ENCODE results near the gene MYO18B.

The MYO18B gene

GRCh38 chr22:25712661-25713400, 29.2 kb upstream of the MYO18B start:
- DNase-seq, result no peak

- DNase-seq, result no peak
Measured at GRCh38 chr22:25714070-25714469, 27.9 kb upstream of the MYO18B start.

DNA sequence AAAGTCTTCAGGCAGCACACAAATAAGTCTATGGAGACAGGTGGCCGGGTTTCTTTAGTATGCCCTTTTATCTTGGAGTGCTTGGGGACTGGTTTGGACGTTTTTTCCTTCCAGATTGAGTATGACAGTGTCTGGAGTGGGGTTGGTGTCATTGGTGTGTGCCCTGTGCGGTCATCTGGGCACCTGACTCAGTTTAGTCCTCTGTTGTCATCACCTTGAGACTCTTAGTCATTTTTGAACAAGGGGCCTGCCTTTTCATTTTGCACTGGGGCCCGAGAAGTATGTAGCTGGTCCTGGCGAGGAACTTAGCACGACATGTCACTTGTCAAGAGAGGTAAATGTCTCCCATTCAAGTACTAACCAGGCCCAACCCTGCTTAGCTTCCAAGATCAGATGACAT, 27.2 kb upstream of the MYO18B start:
- DNase-seq, result no peak

GRCh38 chr22:25716637-25717036, 25.4 kb upstream of the MYO18B start:
- DNase-seq, result no peak

- no peak for DNase-seq
Measured at GRCh38 chr22:25718135-25718840, 23.7 kb upstream of the MYO18B start.

GRCh38 chr22:25722223-25722622, 19.8 kb upstream of the MYO18B start:
- DNase-seq, result no peak

DNA sequence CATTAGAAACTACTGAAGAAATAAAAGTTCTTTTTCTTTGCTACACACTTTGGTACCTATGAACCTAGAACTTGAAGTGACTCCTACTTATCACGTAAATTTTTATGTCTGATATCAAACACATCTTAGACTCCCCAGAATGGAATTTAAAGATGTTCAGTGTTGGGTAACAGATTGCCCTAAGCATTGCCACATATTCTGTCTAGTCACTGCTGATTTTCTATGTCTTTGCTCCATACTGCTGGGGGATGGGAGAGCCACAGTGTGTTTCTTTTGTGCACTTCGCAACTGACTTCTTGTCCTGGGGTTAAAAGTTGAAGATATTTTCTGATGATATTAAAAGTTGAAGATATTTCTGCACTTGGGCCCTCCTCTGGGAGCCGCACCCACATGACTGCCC, 19.4 kb upstream of the MYO18B start:
- DNase-seq, result no peak

DNA sequence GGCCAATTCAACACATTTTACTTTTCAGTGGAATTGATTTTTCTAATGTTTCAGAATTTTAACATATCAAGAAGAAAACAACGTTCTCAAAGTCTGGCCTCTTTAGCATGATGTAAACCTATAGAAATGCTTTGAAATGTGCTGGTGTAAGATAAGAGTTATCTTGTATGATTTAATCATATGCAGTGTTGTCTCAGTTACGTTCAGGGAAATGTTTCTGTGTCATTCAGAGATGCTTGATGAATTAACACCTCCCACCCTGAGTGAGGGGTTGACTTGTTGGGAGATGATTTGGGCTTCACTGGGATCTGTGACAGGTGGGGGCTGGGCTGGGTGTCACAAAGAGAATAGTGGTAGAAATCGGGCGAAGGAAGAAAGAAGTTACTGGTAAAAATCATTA, 15.7 kb upstream of the MYO18B start:
- no peak for DNase-seq

GRCh38 chr22:25728071-25728470, 13.9 kb upstream of the MYO18B start:
- no peak for DNase-seq

- no peak for DNase-seq
Measured at GRCh38 chr22:25729016-25729995, 12.7 kb upstream of the MYO18B start.

DNA sequence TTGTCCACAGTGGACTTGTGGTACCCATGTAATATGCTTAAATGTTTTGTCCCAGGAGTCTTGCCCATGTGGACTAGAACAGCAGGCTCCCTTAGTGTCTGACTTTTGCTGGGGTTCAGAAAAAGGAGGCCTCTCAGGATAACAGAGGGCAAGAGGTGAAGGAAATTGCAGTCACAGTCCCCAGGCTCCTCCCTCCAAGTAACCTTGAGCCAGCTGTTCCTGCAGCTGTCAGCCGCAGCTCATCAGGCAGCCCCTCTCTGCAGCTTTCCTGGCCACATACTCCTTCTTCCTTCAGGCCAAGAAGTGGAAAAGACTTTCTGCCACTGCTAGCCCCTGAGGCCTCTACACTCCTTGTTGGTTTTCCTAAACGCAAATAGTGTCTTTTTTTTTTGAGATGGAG, 6.3 kb upstream of the MYO18B start:
- no peak for DNase-seq

DNA sequence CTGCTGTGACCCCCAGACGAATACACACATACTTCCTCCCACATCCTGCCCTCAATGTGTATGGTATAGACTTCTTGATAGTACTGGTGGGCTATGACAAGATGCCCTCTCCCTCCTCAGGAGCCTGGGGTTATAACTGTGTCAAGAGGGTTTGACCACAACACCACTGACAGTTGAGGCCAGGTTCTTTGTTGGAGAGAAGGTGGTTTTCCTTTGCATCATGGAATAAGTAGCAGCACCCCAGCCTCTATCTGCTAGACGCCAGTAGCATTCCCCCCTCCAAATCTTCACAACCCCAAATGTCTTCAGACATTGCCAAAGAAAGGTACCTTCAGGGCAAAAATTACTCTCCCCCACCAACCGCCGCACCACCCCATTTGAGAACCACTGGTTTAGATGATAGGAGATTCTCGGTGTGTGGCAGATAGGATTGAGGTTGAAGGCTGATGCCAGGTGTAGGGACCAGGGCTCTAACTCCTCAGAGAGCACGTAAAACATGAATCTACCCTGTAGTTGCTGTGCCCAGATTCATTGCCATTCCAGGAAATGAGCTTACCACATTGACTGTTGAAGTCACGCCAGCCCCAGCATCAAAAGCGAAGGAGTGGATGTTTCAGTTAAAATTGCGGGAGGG, 5.5 kb upstream of the MYO18B start:
- DNase-seq, result no peak

GRCh38 chr22:25739659-25740344, 2.2 kb upstream of the MYO18B start:
- DNase-seq, result no peak

GRCh38 chr22:25742918-25743708, 1.1 kb downstream of the MYO18B start:
- no peak for DNase-seq

DNA sequence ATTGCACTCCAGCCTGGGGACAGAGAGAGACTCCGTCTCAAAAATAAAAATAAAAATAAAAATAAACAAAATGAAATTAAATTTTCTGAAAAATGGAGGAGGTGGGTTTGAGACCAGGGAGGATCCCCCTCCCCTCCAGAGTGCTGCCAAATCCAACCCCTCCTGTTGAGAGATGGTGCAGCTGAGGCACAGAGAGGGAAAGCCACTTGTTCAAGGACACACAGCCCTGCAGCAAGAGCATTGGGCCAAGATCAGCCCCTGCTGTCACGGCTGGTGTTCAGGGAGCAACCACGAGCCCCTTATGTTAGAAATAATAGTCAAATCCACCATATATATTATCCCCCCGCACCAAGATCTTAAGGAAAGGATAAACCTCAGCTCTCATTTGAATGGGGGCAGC, 2.7 kb downstream of the MYO18B start:
- DNase-seq, result no peak

DNA sequence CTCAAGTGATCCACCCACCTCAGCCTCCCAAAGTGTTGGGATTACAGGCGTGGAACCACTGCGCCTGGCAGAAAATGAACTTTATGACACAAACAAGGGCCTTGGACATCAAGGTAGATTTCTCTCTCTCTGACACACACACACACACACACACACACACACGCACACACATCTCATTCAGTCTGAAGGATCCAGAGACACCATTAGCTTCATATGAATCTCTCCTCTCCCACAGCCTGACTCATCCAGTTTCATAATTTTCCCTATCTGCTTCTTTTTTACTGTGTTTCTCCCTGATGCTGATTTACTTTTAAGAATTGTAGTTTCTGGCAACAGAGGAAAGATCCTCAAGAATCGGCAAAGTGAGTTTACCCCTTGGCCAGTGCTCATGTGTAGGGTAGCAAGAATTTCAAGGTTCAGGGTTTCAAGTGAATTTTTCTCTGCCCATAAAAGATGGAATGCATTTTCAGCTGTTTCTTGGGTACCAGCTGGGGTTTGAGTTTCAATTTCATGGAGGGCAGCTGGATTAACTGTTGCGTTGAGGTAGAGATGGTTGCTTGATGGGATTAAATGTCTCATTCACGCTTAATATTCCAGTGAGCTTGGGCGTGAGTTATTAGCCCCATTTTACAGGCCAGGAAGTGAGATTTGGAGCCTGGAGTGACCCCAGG, 3.5 kb downstream of the MYO18B start:
- DNase-seq, result no peak

DNA sequence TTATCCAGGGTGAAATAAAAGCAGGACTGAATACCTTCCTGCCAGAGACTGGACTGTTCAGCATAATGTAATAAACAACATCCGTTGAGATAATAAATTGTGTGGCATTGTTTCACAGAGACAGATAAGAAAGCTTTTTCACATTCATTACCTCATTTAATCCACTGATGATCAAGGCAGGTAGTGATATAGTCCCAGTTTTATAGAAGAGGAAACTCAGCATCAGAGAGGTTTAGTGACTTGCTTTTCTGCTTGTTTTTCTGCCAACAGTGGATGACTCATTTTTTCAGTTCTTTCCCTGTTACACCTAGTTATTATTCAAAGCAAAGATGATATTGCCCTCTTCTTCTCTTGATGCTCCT, 4.0 kb downstream of the MYO18B start:
- DNase-seq, result no peak

DNA sequence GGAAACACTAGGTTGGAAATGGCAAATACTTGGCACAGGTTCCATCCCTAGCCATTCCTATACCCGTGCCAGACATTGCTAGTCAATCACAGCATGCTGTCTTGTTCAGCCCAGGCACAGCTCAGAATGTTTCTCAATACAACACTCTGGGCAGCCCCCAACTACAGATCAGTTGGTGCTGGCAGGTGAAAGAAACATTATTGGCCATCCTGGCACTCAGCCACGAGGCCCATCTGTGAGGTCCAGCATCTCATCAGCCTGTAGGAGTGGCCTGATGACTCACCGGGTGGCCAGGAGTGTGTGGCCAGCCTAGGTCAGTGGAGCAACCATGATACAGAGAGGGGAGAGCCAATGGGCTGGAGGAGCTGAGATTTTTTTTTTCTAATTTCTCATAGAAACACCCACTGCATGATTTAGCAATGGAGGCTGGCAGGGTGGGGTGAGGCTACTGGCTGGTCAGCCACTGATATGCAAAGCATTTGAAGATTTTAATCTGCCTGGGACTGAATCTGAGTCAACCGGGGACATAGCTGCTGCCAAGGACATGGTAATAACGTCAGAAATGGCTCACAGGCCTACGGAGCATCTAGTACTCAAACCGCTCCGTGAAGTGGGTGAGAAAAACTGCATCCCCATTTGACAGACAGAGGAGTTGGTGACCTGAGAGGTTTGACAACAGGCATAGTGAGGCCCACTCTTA, 5.4 kb downstream of the MYO18B start:
- no peak for DNase-seq

- no peak for DNase-seq
Measured at GRCh38 chr22:25748140-25748539, 6.2 kb downstream of the MYO18B start.

DNA sequence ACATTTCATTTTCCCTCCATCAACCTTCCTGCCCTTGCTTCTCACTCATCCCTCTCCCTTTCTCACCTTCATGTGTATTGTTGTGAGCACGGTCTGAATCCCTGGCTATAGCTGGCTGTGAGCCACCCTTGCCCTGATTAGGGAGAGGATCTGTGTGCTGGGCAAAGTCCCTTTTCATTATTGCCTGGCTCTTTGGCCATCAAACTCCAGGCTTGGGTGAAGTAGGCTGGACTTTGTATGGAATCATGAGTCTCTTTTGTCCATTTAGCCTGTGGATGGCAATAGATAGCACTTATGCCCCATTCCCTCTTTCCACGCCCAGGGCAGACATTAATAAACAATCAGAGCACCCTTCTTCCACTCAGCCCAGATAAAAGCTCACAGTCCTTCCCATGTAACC, 6.7 kb downstream of the MYO18B start:
- DNase-seq, result no peak
